IMR-90 (cell line): ENCODE data around the gene OVCH2. TPM values are rescaled to one million over a fixed set of nuclear protein-coding genes. Genes with fewer than 3 reads are reported as not detected.

Experiments
- ATAC-seq: fragments of 200-7000 bp; cut with Tn5 transposase; 2 replicates; pipeline ENCODE4 v1.9.1; 2020; ENCODE audit warnings: low read depth, mild to moderate bottlenecking, moderate library complexity
- BruUV-seq: library from RNA; stranded (reverse); fragments of 400-500 nt; replicated peaks from 2 replicates; lab custom pipeline; 2021; lab: Mats Ljungman, UMichigan
- CTCF ChIA-PET: fragments of 300-600 bp; formaldehyde crosslinking; extraction: SDS; loops from one replicate; lab custom pipeline; 2021; ENCODE audit warnings: antibody characterized with exemption; lab: Yijun Ruan, JAX
- POLR2A ChIA-PET: fragments of 300-600 bp; sonication (Branson Sonifier 250); formaldehyde crosslinking; loops from one replicate; lab custom pipeline; 2022; ENCODE audit warnings: antibody characterized with exemption; ENCODE audit not compliant: unreplicated experiment; lab: Charles Lee
- DNase-seq: peaks from one replicate; pipeline ENCODE4 v3.0.0; 2013
- H2AFZ ChIP-seq: replicated peaks from 2 replicates; pipeline ENCODE3; 2013; ENCODE audit warnings: low read length, mild to moderate bottlenecking; ENCODE audit not compliant: poor library complexity
- H2AK5ac ChIP-seq: 2 replicates; pipeline ENCODE4 v1.6.1; 2013; ENCODE audit warnings: low read depth, low read length, inconsistent platforms
- H2AK9ac ChIP-seq: replicated peaks from 2 replicates; pipeline ENCODE3; 2013; ENCODE audit warnings: mild to moderate bottlenecking, low read depth, low read length, moderate library complexity; ENCODE audit not compliant: poor library complexity
- H2BK120ac ChIP-seq: 2 replicates; pipeline ENCODE4 v1.6.1; 2013; ENCODE audit warnings: low read depth, low read length, inconsistent platforms
- H2BK15ac ChIP-seq: 3 replicates; pipeline ENCODE4 v1.6.1; 2013; ENCODE audit warnings: low read depth, low read length, inconsistent platforms
- H2BK20ac ChIP-seq: 2 replicates; pipeline ENCODE4 v1.6.1; 2013; ENCODE audit warnings: low read depth, mild to moderate bottlenecking, inconsistent platforms, low read length, moderate library complexity
- H2BK5ac ChIP-seq: 2 replicates; pipeline ENCODE4 v1.6.1; 2013; ENCODE audit warnings: mild to moderate bottlenecking, low read depth, low read length, inconsistent platforms; ENCODE audit not compliant: poor library complexity, severe bottlenecking
- H3K14ac ChIP-seq: replicated peaks from 2 replicates; pipeline ENCODE4 v1.6.1; 2013; ENCODE audit warnings: low read depth, low read length, inconsistent platforms
- H3K18ac ChIP-seq: 2 replicates; pipeline ENCODE4 v1.6.1; 2013; ENCODE audit warnings: low read depth, low read length, control low read depth
- H3K23ac ChIP-seq: 2 replicates; pipeline ENCODE4 v1.6.1; 2013; ENCODE audit warnings: low read depth, low read length, inconsistent platforms
- H3K27ac ChIP-seq: 2 replicates; pipeline ENCODE4 v1.5.1; 2013; ENCODE audit warnings: mild to moderate bottlenecking, control low read depth, low read length; ENCODE audit not compliant: insufficient read depth
- H3K27me3 ChIP-seq: 2 replicates; pipeline ENCODE4 v1.6.1; 2013; ENCODE audit warnings: low read length; ENCODE audit not compliant: control insufficient read depth, insufficient read depth
- H3K36me3 ChIP-seq: 2 replicates; pipeline ENCODE4 v1.6.1; 2013; ENCODE audit warnings: low read length, mixed read lengths; ENCODE audit not compliant: control insufficient read depth, insufficient read depth
- H3K4ac ChIP-seq: 2 replicates; pipeline ENCODE4 v1.6.1; 2013; ENCODE audit warnings: low read depth, low read length, inconsistent platforms
- H3K4me1 ChIP-seq: 2 replicates; pipeline ENCODE4 v1.6.1; 2013; ENCODE audit warnings: low read length, mixed read lengths; ENCODE audit not compliant: control insufficient read depth, insufficient read depth
- H3K4me2 ChIP-seq: 2 replicates; pipeline ENCODE4 v1.6.1; 2013; ENCODE audit warnings: low read depth, mild to moderate bottlenecking, control low read depth, low read length, moderate library complexity
- H3K4me3 ChIP-seq: 2 replicates; pipeline ENCODE4 v1.5.1; 2013; ENCODE audit warnings: low read depth, mild to moderate bottlenecking, control low read depth, low read length, moderate library complexity; ENCODE audit not compliant: insufficient read depth
- H3K56ac ChIP-seq: 2 replicates; pipeline ENCODE4 v1.6.1; 2013; ENCODE audit warnings: low read length, inconsistent platforms; ENCODE audit not compliant: insufficient read depth; ENCODE audit errors: extremely low read depth
- H3K79me1 ChIP-seq, 2 experiments: 2 replicates each; pipeline ENCODE4 v1.6.1; 2013; ENCODE audit warnings: low read length in 2 of 2, inconsistent platforms in 1 of 2, low read depth in 1 of 2
- H3K9ac ChIP-seq: 2 replicates; pipeline ENCODE4 v1.6.1; 2013; ENCODE audit warnings: low read depth, low read length, control low read depth
- H3K9me1 ChIP-seq: 2 replicates; pipeline ENCODE4 v1.6.1; 2013; ENCODE audit warnings: low read length, inconsistent platforms; ENCODE audit not compliant: insufficient read depth
- H3K9me3 ChIP-seq: 2 replicates; pipeline ENCODE4 v1.6.1; 2013; ENCODE audit warnings: low read length; ENCODE audit not compliant: control insufficient read depth, insufficient read depth
- H4K20me1 ChIP-seq: 2 replicates; pipeline ENCODE4 v1.6.1; 2013; ENCODE audit warnings: low read length, inconsistent platforms; ENCODE audit not compliant: insufficient read depth
- H4K5ac ChIP-seq: 2 replicates; pipeline ENCODE4 v1.6.1; 2013; ENCODE audit warnings: mild to moderate bottlenecking, low read depth, low read length, control low read depth
- H4K8ac ChIP-seq, 2 experiments: 2 replicates each; pipeline ENCODE4 v1.6.1; 2013; ENCODE audit warnings: low read depth in 2 of 2, low read length in 2 of 2, control low read depth in 1 of 2, inconsistent platforms in 1 of 2
- H4K91ac ChIP-seq: 2 replicates; pipeline ENCODE4 v1.6.1; 2013; ENCODE audit warnings: low read depth, low read length, inconsistent platforms; ENCODE audit not compliant: insufficient read depth
- BHLHE40 ChIP-seq: fragments of 150-350 bp; IDR thresholded peaks from 2 replicates; pipeline ENCODE4 v1.6.1; 2016; ENCODE audit warnings: mild to moderate bottlenecking, low read depth, low read length
- CEBPB ChIP-seq: IDR thresholded peaks from 2 replicates; pipeline ENCODE4 v1.6.1; 2012; ENCODE audit warnings: low read depth, low read length, improper control_type of control experiment
- CHD1 ChIP-seq: IDR thresholded peaks from 2 replicates; pipeline ENCODE4 v1.6.1; 2012; ENCODE audit warnings: low read depth, low read length, improper control_type of control experiment
- MAFK ChIP-seq: IDR thresholded peaks from 2 replicates; pipeline ENCODE4 v1.6.1; 2012; ENCODE audit warnings: low read depth, low read length, improper control_type of control experiment
- MAZ ChIP-seq: IDR thresholded peaks from 2 replicates; pipeline ENCODE4 v1.6.1; 2012; ENCODE audit warnings: low read depth, mild to moderate bottlenecking, low read length, improper control_type of control experiment, moderate library complexity, borderline replicate concordance
- MXI1 ChIP-seq: IDR thresholded peaks from 2 replicates; pipeline ENCODE4 v1.6.1; 2012; ENCODE audit warnings: low read depth, mild to moderate bottlenecking, low read length, moderate library complexity, borderline replicate concordance
- NFE2L2 ChIP-seq: fragments of 150-350 bp; IDR thresholded peaks from 2 replicates; pipeline ENCODE4 v1.6.1; 2016; ENCODE audit warnings: low read depth, mild to moderate bottlenecking, low read length
- POLR2A ChIP-seq: IDR thresholded peaks from 2 replicates; pipeline ENCODE4 v1.6.1; 2012; ENCODE audit warnings: mild to moderate bottlenecking, low read depth, low read length
- RAD21 ChIP-seq: IDR thresholded peaks from 2 replicates; pipeline ENCODE4 v1.6.1; 2012; ENCODE audit warnings: low read length, improper control_type of control experiment
- RCOR1 ChIP-seq: IDR thresholded peaks from 2 replicates; pipeline ENCODE4 v1.6.1; 2012; ENCODE audit warnings: mild to moderate bottlenecking, low read length, improper control_type of control experiment; ENCODE audit not compliant: insufficient replicate concordance
- RFX5 ChIP-seq: IDR thresholded peaks from 2 replicates; pipeline ENCODE4 v1.8.0; 2012; ENCODE audit warnings: low read depth, mild to moderate bottlenecking, low read length, moderate library complexity
- SMC3 ChIP-seq: fragments of 150-350 bp; IDR thresholded peaks from 2 replicates; pipeline ENCODE4 v1.6.1; 2016; ENCODE audit warnings: low read depth, mild to moderate bottlenecking, antibody characterized with exemption, low read length, moderate library complexity
- WGBS, 2 experiments: methylation state at CpG; one replicate each; pipeline versions ENCODE4 v1.1.5 to v1.1.7; 2013; ENCODE audit warnings: missing lambda C conversion rate in 2 of 2; ENCODE audit not compliant: insufficient read length in 1 of 2; ENCODE audit errors: extremely low coverage in 2 of 2; 5-methylcytosine and 5-hydroxymethylcytosine counted together
- dilution Hi-C: fragments of 300-500 bp; cut with HindIII; formaldehyde crosslinking; loops from one replicate; pipeline ENCODE4 v1.14.3; 2018; ENCODE audit warnings: low sequenced_read_pairs; ENCODE audit not compliant: unreplicated experiment
- in situ Hi-C: fragments of 300-500 bp; cut with MboI; formaldehyde crosslinking; loops from 3 replicates; pipeline ENCODE4 v1.14.3; 2019; ENCODE audit warnings: low sequenced_read_pairs, inconsistent platforms, mixed read lengths
- intact Hi-C: fragments of 100-400 bp; cut with micrococcal nuclease; formaldehyde crosslinking; loops from 2 replicates; pipeline ENCODE4 v1.10.0; 2022
- polyA plus RNA-seq, 3 experiments: library from polyadenylated mRNA; depleted of rRNA; stranded (reverse); fragments of >200 nt; gene quantifications; 2 replicates each; pipeline ENCODE4 v1.2.3, GENCODE V29; 2012; ENCODE audit warnings: low replicate concordance in 1 of 3
- total RNA-seq: library from RNA; depleted of rRNA; stranded (reverse); fragments of >200 nt; gene quantifications from 2 replicates; pipeline ENCODE4 v1.2.3, GENCODE V29; 2012
- TF ChIP-seq, protein P1 (sequence below): conservative IDR thresholded peaks from 2 replicates; pipeline ENCODE4 v1.5.1; 2012; ENCODE audit warnings: mild to moderate bottlenecking, low read depth, low read length, improper control_type of control experiment
- TF ChIP-seq, protein P2 (sequence below): fragments of 150-350 bp; IDR thresholded peaks from 2 replicates; pipeline ENCODE4 v1.6.1; 2016; ENCODE audit warnings: low read depth, mild to moderate bottlenecking, low read length, moderate library complexity, borderline replicate concordance
- TF ChIP-seq, protein P3 (sequence below): fragments of 150-350 bp; IDR thresholded peaks from 2 replicates; pipeline ENCODE4 v1.6.1; 2017; ENCODE audit warnings: mild to moderate bottlenecking, antibody characterized with exemption, low read length, low read depth

The OVCH2 gene
- total and polyA plus RNA-seq, 2 of the 4 experiments (the other 2 are of a cell fraction), result 0.07 TPM; not detected in 1

DNA sequence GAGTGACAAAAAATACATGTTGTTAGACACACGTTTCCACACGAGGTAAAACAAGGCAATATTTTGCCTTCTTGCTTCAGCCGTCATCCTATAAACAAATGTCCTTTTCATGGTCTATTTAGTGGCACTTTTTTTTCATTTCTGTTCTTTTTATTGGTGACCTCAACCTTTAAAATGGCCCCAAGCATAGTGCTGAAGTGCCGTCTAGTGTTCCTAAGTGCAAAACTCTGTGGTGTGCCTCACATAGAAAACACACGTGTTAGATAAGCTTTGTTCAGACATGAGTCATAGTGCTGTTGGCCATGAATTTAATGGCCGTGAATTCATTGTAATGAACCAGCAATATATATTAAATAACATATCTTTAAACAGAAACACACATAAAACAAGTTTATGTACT is 15.6 kb downstream of the OVCH2 start:
- ATAC-seq, result no peak
- H2AK5ac ChIP-seq, result no peak overlapping the region
- no peak overlapping the region for H4K5ac ChIP-seq
- H2BK20ac ChIP-seq, result no peak overlapping the region
- no peak overlapping the region for H3K14ac ChIP-seq
- H3K27me3 ChIP-seq, result peaks cover 14% of the 10 kb centered on the region
- no peak for DNase-seq
- no peak for TF ChIP-seq MAZ
- TF ChIP-seq, protein P1, sequence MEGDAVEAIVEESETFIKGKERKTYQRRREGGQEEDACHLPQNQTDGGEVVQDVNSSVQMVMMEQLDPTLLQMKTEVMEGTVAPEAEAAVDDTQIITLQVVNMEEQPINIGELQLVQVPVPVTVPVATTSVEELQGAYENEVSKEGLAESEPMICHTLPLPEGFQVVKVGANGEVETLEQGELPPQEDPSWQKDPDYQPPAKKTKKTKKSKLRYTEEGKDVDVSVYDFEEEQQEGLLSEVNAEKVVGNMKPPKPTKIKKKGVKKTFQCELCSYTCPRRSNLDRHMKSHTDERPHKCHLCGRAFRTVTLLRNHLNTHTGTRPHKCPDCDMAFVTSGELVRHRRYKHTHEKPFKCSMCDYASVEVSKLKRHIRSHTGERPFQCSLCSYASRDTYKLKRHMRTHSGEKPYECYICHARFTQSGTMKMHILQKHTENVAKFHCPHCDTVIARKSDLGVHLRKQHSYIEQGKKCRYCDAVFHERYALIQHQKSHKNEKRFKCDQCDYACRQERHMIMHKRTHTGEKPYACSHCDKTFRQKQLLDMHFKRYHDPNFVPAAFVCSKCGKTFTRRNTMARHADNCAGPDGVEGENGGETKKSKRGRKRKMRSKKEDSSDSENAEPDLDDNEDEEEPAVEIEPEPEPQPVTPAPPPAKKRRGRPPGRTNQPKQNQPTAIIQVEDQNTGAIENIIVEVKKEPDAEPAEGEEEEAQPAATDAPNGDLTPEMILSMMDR, result no peak
- TF ChIP-seq CHD1, result no peak
- TF ChIP-seq CEBPB, result no peak
- TF ChIP-seq POLR2A, result no peak
- TF ChIP-seq, protein P2, sequence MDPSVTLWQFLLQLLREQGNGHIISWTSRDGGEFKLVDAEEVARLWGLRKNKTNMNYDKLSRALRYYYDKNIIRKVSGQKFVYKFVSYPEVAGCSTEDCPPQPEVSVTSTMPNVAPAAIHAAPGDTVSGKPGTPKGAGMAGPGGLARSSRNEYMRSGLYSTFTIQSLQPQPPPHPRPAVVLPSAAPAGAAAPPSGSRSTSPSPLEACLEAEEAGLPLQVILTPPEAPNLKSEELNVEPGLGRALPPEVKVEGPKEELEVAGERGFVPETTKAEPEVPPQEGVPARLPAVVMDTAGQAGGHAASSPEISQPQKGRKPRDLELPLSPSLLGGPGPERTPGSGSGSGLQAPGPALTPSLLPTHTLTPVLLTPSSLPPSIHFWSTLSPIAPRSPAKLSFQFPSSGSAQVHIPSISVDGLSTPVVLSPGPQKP, result no peak
- TF ChIP-seq, protein P3, sequence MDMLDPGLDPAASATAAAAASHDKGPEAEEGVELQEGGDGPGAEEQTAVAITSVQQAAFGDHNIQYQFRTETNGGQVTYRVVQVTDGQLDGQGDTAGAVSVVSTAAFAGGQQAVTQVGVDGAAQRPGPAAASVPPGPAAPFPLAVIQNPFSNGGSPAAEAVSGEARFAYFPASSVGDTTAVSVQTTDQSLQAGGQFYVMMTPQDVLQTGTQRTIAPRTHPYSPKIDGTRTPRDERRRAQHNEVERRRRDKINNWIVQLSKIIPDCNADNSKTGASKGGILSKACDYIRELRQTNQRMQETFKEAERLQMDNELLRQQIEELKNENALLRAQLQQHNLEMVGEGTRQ, result no peak
- no peak for TF ChIP-seq NFE2L2
- TF ChIP-seq RAD21, result no peak
- TF ChIP-seq RCOR1, result no peak
- no peak for TF ChIP-seq MXI1
- no peak for TF ChIP-seq MAFK
- no peak for TF ChIP-seq RFX5
- no peak for TF ChIP-seq BHLHE40
- no peak for TF ChIP-seq SMC3
- no peak overlapping the region for H3K4ac ChIP-seq
- POLR2A ChIA-PET, result no interaction called here
- no peaks in the 10 kb centered on the region for H4K20me1 ChIP-seq
- WGBS, 2 experiments, result 50% methylated on average over 2 of the region's 6 CpGs; no CpG with 5 or more reads in 1 of the 2 experiments
- CTCF ChIA-PET, result no interaction called here
- in situ Hi-C loops, result loop anchor here (25.0 kb wide), 2 partner anchors 397 to 578 kb away; partner anchors contain the start of gene TUB
- no peak overlapping the region for H2AFZ ChIP-seq
- no peaks in the 10 kb centered on the region for H3K9me3 ChIP-seq
- no peak overlapping the region for H4K8ac ChIP-seq
- no peak overlapping the region for H3K56ac ChIP-seq
- H3K9me1 ChIP-seq, result no peaks in the 10 kb centered on the region
- no peaks in the 10 kb centered on the region for H3K79me1 ChIP-seq
- no peaks in the 10 kb centered on the region for H3K36me3 ChIP-seq
- intact Hi-C loops, result loop anchor here (5.0 kb wide), 1 partner anchor 297 kb away; the partner anchor contains the start of gene EIF3F
- no peak overlapping the region for H3K9ac ChIP-seq
- H4K91ac ChIP-seq, result no peak overlapping the region
- no peak overlapping the region for H2BK5ac ChIP-seq
- no peak overlapping the region for H3K4me3 ChIP-seq
- H3K27ac ChIP-seq, result no peak overlapping the region
- no peak overlapping the region for H3K23ac ChIP-seq
- no peak overlapping the region for H3K4me2 ChIP-seq
- 0 out of 2 replicates have a peak, but pooled peaks cover 2% of the 10 kb centered on the region for H3K4me1 ChIP-seq
- no TSS peak for BruUV-seq
- dilution Hi-C loops, result no loop called here
- H2AK9ac ChIP-seq, result no peak overlapping the region
- H2BK120ac ChIP-seq, result no peak overlapping the region
- no peak overlapping the region for H2BK15ac ChIP-seq
- no peak overlapping the region for H3K18ac ChIP-seq
